Right lobe of liver (tissue), 6 donors: ENCODE data around the gene TOR4A. TPM values are rescaled to one million over a fixed set of nuclear protein-coding genes. Genes with fewer than 3 reads are reported as not detected.

Experiments used
- ATAC-seq, 4 donors: fragments of 200-7000 bp; cut with Tn5 transposase; one replicate each; pipeline ENCODE4 v1.9.1; 2020; ENCODE audit warnings: mild to moderate bottlenecking in 4 of 4, moderate library complexity in 4 of 4
- DNase-seq, 3 donors: peaks; one replicate each; pipeline ENCODE4 v3.0.0-alpha.2; 2020
- H3K27ac ChIP-seq, 3 donors: fragments of 200-600 bp; one replicate each; pipeline ENCODE4 v1.8.0; 2022
- H3K27me3 ChIP-seq, 2 donors: fragments of 200-600 bp; one replicate each; pipeline ENCODE4 v1.8.0; 2022
- H3K36me3 ChIP-seq, 4 donors: fragments of 200-600 bp; sonication (generic) in 1 of 4; one replicate each; pipeline versions ENCODE4 v1.5.1 to v1.8.0; 2017 to 2022; ENCODE audit warnings: control low read depth in 1 of 4
- H3K4me1 ChIP-seq, 4 donors: fragments of 200-600 bp; sonication (generic) in 1 of 4; one replicate each; pipeline versions ENCODE4 v1.5.1 to v1.8.0; 2017 to 2022; ENCODE audit warnings: control low read depth in 1 of 4
- H3K4me3 ChIP-seq, 3 donors: fragments of 200-600 bp; one replicate each; pipeline ENCODE4 v1.8.0; 2022
- H3K9me3 ChIP-seq, 4 donors: fragments of 200-600 bp; sonication (generic) in 1 of 4; one replicate each; pipeline versions ENCODE4 v1.5.1 to v1.8.0; 2017 to 2022; ENCODE audit warnings: control low read depth in 1 of 4
- POLR2A ChIP-seq: fragments of 450-650 bp; IDR thresholded peaks from one replicate; pipeline ENCODE4 v1.6.1; 2017; ENCODE audit warnings: antibody characterized with exemption, mild to moderate bottlenecking
- WGBS: methylation state at CpG from one replicate; pipeline ENCODE4 v1.1.6; 2018; ENCODE audit warnings: low coverage, low lambda C conversion rate; ENCODE audit not compliant: insufficient coverage; ENCODE audit errors: missing lambda C conversion rate; 5-methylcytosine and 5-hydroxymethylcytosine counted together
- intact Hi-C, 2 donors: fragments of 100-400 bp; cut with DNase I; formaldehyde crosslinking; loops; one replicate each; pipeline versions ENCODE4 v1.11.2 to v1.14.1; 2022
- long read RNA-seq: library from polyadenylated mRNA; unstranded; transcript quantifications from one replicate; pipeline ENCODE4 v2.0.0, GENCODE V29; 2019
- total RNA-seq, 6 experiments: library from RNA; depleted of rRNA in 2 of 6; stranded (reverse); fragments of >200 nt in 2 of 6; fragmentation: NEBNext Ultra II Directional in 3 of 6; extraction: Animal tissue kit (Norgen Biotek cat#: 25700) in 3 of 6; gene quantifications; one replicate each; pipeline versions ENCODE4 v1.1.0 to v1.2.4, GENCODE V29; 2016 to 2023
- TF ChIP-seq, protein P1 (sequence below), 4 donors: fragments of 200-600 bp in 3 of 4; fragments of 450-650 bp in 1 of 4; IDR thresholded peaks; one replicate each; pipeline versions ENCODE4 v1.5.1 to v1.8.0; 2016 to 2022; ENCODE audit warnings: antibody characterized with exemption in 4 of 4, mild to moderate bottlenecking in 2 of 4
- donor health status: DM: no; HTN: yes; CAD: no.
- donor health status: DM: no; HTN: no; CAD: no.
- donor health status: DM: no; HTN: no; CAD: no.
- donor health status: DM: no; HTN: yes; CAD: no.
- donor health status: DM: no; HTN: yes; CAD: no.

Gene TOR4A
- total RNA-seq, result 1 to 10 TPM; 2.2 to 4.9 (median 3.7) TPM
- long read RNA-seq, result 0 reads

GRCh38 chr9:137277329-137278041 lies at the start of gene TOR4A:
Gene TOR4A, plus strand, starts transcription at chr9:137277726. Its CDS starts 964 bp downstream, at chr9:137278690.
- Histone ChIP-seq H3K4me1 (peaks cover 0 to 5% (median 0%) of the 10 kb centered on the region in 4 donors), H3K27ac (peak within 1 kb of the TSS; percentile 70 to 95 (median 74)), H3K27me3 (no peaks in the 10 kb centered on the region), H3K4me3 (peak within 1 kb of the TSS; percentile 39 to 57 (median 49)), H3K9me3 (no peaks in the 10 kb centered on the region), H3K36me3 (peaks cover 0 to 4% (median 0%) of the 10 kb centered on the region in 4 donors)
- intact Hi-C loops, result no loop called here
- 46% methylated on average over 2 of the region's 25 CpGs for WGBS
- ATAC-seq (peak; percentile 66 to 84 (median 74)), DNase-seq (peak; percentile 82 to 86 (median 84))
- TF ChIP-seq, protein P1, sequence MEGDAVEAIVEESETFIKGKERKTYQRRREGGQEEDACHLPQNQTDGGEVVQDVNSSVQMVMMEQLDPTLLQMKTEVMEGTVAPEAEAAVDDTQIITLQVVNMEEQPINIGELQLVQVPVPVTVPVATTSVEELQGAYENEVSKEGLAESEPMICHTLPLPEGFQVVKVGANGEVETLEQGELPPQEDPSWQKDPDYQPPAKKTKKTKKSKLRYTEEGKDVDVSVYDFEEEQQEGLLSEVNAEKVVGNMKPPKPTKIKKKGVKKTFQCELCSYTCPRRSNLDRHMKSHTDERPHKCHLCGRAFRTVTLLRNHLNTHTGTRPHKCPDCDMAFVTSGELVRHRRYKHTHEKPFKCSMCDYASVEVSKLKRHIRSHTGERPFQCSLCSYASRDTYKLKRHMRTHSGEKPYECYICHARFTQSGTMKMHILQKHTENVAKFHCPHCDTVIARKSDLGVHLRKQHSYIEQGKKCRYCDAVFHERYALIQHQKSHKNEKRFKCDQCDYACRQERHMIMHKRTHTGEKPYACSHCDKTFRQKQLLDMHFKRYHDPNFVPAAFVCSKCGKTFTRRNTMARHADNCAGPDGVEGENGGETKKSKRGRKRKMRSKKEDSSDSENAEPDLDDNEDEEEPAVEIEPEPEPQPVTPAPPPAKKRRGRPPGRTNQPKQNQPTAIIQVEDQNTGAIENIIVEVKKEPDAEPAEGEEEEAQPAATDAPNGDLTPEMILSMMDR (IDR thresholded peaks at IDR 0.05), result peak in 3 of 4 donors; percentile 5 to 14 (median 11)
- TF ChIP-seq POLR2A, result peak; percentile 3

GRCh38 chr9:137227853-137228505 lies 49.5 kb upstream of the TOR4A start:
- H3K4me3 ChIP-seq, result no peak overlapping the region
- H3K27ac ChIP-seq, result no peak overlapping the region
- H3K27me3 ChIP-seq, result no peaks in the 10 kb centered on the region
- H3K4me1 ChIP-seq, result peaks cover 0 to 10% (median 4%) of the 10 kb centered on the region in 4 donors
- WGBS, result 33% methylated on average over 3 of the region's 18 CpGs
- intact Hi-C loops, result no loop called here
- H3K9me3 ChIP-seq, result no peaks in the 10 kb centered on the region
- TF ChIP-seq, protein P1 (IDR thresholded peaks at IDR 0.05), result no peak
- TF ChIP-seq POLR2A, result no peak
- ATAC-seq (no peak), DNase-seq (no peak)
- no peaks in the 10 kb centered on the region for H3K36me3 ChIP-seq

DNA sequence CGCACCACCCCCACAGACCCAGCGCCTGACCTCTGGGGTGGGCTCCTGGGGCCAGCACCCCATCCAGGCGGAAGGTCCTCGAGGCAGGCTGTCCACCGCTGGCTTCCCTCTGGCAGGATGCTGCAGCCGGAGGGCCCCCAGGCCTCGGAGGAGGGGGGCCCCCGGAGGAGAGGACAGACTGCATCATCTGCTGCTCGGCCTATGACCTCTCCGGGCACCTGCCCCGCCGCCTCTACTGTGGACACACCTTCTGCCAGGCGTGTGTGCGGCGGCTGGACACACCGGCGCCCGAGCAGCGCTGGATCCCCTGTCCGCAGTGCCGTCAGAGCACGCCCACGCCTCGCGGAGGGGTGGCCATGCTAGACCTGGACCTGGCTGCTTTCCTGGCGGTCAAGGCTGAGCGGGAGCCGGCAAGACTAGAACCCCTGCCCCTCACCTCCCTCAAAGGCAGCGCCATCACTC lies 49.0 kb upstream of the TOR4A start:
- peaks cover 0 to 8% (median 3%) of the 10 kb centered on the region in 4 donors for H3K4me1 ChIP-seq
- no peaks in the 10 kb centered on the region for H3K9me3 ChIP-seq
- H3K27me3 ChIP-seq, result no peaks in the 10 kb centered on the region
- no peak overlapping the region for H3K4me3 ChIP-seq
- no peak overlapping the region for H3K27ac ChIP-seq
- H3K36me3 ChIP-seq, result no peaks in the 10 kb centered on the region
- no CpG with 5 or more reads among the region's 29 CpGs for WGBS
- intact Hi-C loops, result no loop called here
- ATAC-seq (no peak), DNase-seq (no peak)
- no peak for TF ChIP-seq POLR2A
- TF ChIP-seq, protein P1 (IDR thresholded peaks at IDR 0.05), result no peak

- intact Hi-C loops, result no loop called here
- Histone ChIP-seq H3K4me1 (peaks cover 0 to 3% (median under 1%) of the 10 kb centered on the region in 4 donors), H3K27ac (no peak overlapping the region), H3K36me3 (no peaks in the 10 kb centered on the region), H3K4me3 (no peak overlapping the region), H3K27me3 (no peaks in the 10 kb centered on the region), H3K9me3 (no peaks in the 10 kb centered on the region)
- DNase-seq (no peak), ATAC-seq (no peak)
- WGBS, result 85% methylated on average over 4 of the region's 27 CpGs
- TF ChIP-seq POLR2A, result no peak
- TF ChIP-seq, protein P1 (IDR thresholded peaks at IDR 0.05), result no peak
Measured at GRCh38 chr9:137228968-137229896, 48.3 kb upstream of the TOR4A start.
